H1 (cell line): ENCODE measurements around the gene PRDX5. TPM values are rescaled to one million over a fixed set of nuclear protein-coding genes. Genes with fewer than 3 reads are reported as not detected.

Experiments used
- CTCF ChIA-PET: fragments of 300-600 bp; sonication (Branson Sonifier 250); formaldehyde crosslinking; loops from one replicate; lab custom pipeline; 2021; ENCODE audit not compliant: partially characterized antibody; lab: Charles Lee
- POLR2A ChIA-PET: fragments of 300-600 bp; sonication (Branson Sonifier 250); formaldehyde crosslinking; loops from one replicate; lab custom pipeline; 2021; ENCODE audit warnings: inconsistent platforms; ENCODE audit not compliant: partially characterized antibody; lab: Charles Lee
- DNase-seq, 2 experiments: peaks; one replicate each; pipeline versions ENCODE4 v3.0.0 to v3.0.0-alpha.2; 2010 to 2022; ENCODE audit warnings: low spot score in 2 of 2, low read depth in 1 of 2, mixed read lengths in 1 of 2
- FAIRE-seq: peaks from 2 replicates; lab custom pipeline; 2011; peaks lifted over from hg19 to GRCh38; lab: Jason Lieb, UNC
- H2AFZ ChIP-seq: 2 replicates; pipeline ENCODE4 v1.8.1; 2012; ENCODE audit warnings: low read length, inconsistent platforms
- H2AK5ac ChIP-seq: 2 replicates; pipeline ENCODE4 v1.6.1; 2013; ENCODE audit warnings: low read depth, low read length
- H2BK120ac ChIP-seq: replicated peaks from 2 replicates; pipeline ENCODE3; 2013; ENCODE audit warnings: low read depth, low read length, inconsistent platforms
- H2BK12ac ChIP-seq: 2 replicates; pipeline ENCODE4 v1.6.1; 2013; ENCODE audit warnings: low read depth, low read length
- H2BK15ac ChIP-seq: 2 replicates; pipeline ENCODE4 v1.6.1; 2013; ENCODE audit warnings: low read length
- H2BK20ac ChIP-seq: 2 replicates; pipeline ENCODE4 v1.6.1; 2013; ENCODE audit warnings: low read length
- H2BK5ac ChIP-seq: 2 replicates; pipeline ENCODE4 v1.6.1; 2013; ENCODE audit warnings: low read depth, low read length
- H3K14ac ChIP-seq: 2 replicates; pipeline ENCODE4 v1.6.1; 2013; ENCODE audit warnings: inconsistent platforms; ENCODE audit not compliant: insufficient read length
- H3K18ac ChIP-seq: 2 replicates; pipeline ENCODE4 v1.6.1; 2013; ENCODE audit warnings: low read length; ENCODE audit errors: extremely low read depth
- H3K23ac ChIP-seq: 2 replicates; pipeline ENCODE4 v1.6.1; 2013; ENCODE audit warnings: inconsistent platforms; ENCODE audit not compliant: insufficient read length
- H3K23me2 ChIP-seq: 2 replicates; pipeline ENCODE4 v1.6.1; 2013; ENCODE audit warnings: low read depth, low read length
- H3K27ac ChIP-seq: 2 replicates; pipeline ENCODE4 v1.6.1; 2011; ENCODE audit warnings: low read depth, low read length, inconsistent platforms
- H3K27me3 ChIP-seq, 4 experiments: replicated peaks in 1 of 4; 1 replicate in 1 of 4; 2 replicates in 3 of 4; pipeline versions ENCODE4 v1.6.1 to v1.8.1; 2011 to 2013; ENCODE audit warnings: low read length in 3 of 4, mild to moderate bottlenecking in 3 of 4, inconsistent platforms in 2 of 4, mixed read lengths in 2 of 4, moderate library complexity in 1 of 4; ENCODE audit not compliant: control insufficient read depth in 3 of 4, insufficient read depth in 3 of 4; ENCODE audit errors: extremely low read depth in 1 of 4
- H3K36me3 ChIP-seq, 4 experiments: 2 replicates each; pipeline versions ENCODE4 v1.6.1 to v1.8.1; 2011 to 2013; ENCODE audit warnings: mild to moderate bottlenecking in 4 of 4, low read length in 3 of 4, moderate library complexity in 2 of 4, control low read depth in 1 of 4, inconsistent platforms in 1 of 4; ENCODE audit not compliant: insufficient read depth in 4 of 4, control insufficient read depth in 2 of 4
- H3K4ac ChIP-seq: replicated peaks from 2 replicates; pipeline ENCODE3; 2013; ENCODE audit warnings: low read length, low read depth, mixed read lengths, inconsistent platforms; ENCODE audit not compliant: insufficient read length
- H3K4me1 ChIP-seq, 4 experiments: replicated peaks in 1 of 4; 1 replicate in 1 of 4; 2 replicates in 3 of 4; pipeline versions ENCODE4 v1.6.1 to v1.8.1; 2011 to 2013; ENCODE audit warnings: low read length in 3 of 4, inconsistent platforms in 2 of 4, mixed read lengths in 1 of 4; ENCODE audit not compliant: insufficient read depth in 4 of 4, control insufficient read depth in 3 of 4
- H3K4me2 ChIP-seq, 2 experiments: 2 replicates each; pipeline versions ENCODE4 v1.6.1 to v1.8.1; 2011 to 2013; ENCODE audit warnings: low read depth in 2 of 2, low read length in 2 of 2, control low read depth in 1 of 2, inconsistent platforms in 1 of 2, mild to moderate bottlenecking in 1 of 2; ENCODE audit not compliant: insufficient read depth in 1 of 2
- H3K4me3 ChIP-seq, 4 experiments: fragments of 200-600, 300-600 bp in 1 of 4; sonication (generic), shearing (Covaris generic), sonication (Bioruptor Twin) in 1 of 4; 2 replicates each; pipeline versions ENCODE4 v1.5.1 to v1.8.1; 2011 to 2016; ENCODE audit warnings: low read length in 4 of 4, low read depth in 3 of 4, control low read depth in 2 of 4, inconsistent platforms in 2 of 4, mild to moderate bottlenecking in 2 of 4, mixed read lengths in 1 of 4, moderate library complexity in 1 of 4; ENCODE audit not compliant: insufficient read depth in 2 of 4; ENCODE audit errors: extremely low read depth in 1 of 4
- H3K56ac ChIP-seq: replicated peaks from 2 replicates; pipeline ENCODE3; 2013; ENCODE audit warnings: low read depth, mild to moderate bottlenecking, mixed read lengths, low read length, inconsistent platforms; ENCODE audit not compliant: insufficient read length
- H3K79me1 ChIP-seq: 2 replicates; pipeline ENCODE4 v1.6.1; 2013; ENCODE audit warnings: low read depth, low read length, control low read depth
- H3K79me2 ChIP-seq, 2 experiments: 2 replicates each; pipeline versions ENCODE4 v1.6.1 to v1.8.1; 2012 to 2013; ENCODE audit warnings: low read length in 2 of 2, mild to moderate bottlenecking in 2 of 2, inconsistent platforms in 1 of 2; ENCODE audit not compliant: insufficient read depth in 2 of 2, control insufficient read depth in 1 of 2
- H3K9ac ChIP-seq, 4 experiments: replicated peaks in 1 of 4; 1 replicate in 1 of 4; 2 replicates in 3 of 4; pipeline versions ENCODE4 v1.6.1 to v1.8.1; 2011 to 2013; ENCODE audit warnings: low read depth in 3 of 4, low read length in 3 of 4, control low read depth in 2 of 4, mild to moderate bottlenecking in 2 of 4, moderate library complexity in 2 of 4, inconsistent platforms in 1 of 4; ENCODE audit errors: extremely low read depth in 1 of 4
- H3K9me3 ChIP-seq, 2 experiments: 2 replicates each; pipeline versions ENCODE4 v1.6.1 to v1.8.1; 2012 to 2013; ENCODE audit warnings: mild to moderate bottlenecking in 2 of 2, moderate library complexity in 2 of 2, control low read depth in 1 of 2, inconsistent platforms in 1 of 2, low read depth in 1 of 2, low read length in 1 of 2, mixed read lengths in 1 of 2; ENCODE audit not compliant: insufficient read depth in 2 of 2
- H4K20me1 ChIP-seq, 2 experiments: replicated peaks in 1 of 2; 2 replicates each; pipeline versions ENCODE3 to v1.8.1; 2011 to 2013; ENCODE audit warnings: inconsistent platforms in 2 of 2, low read length in 2 of 2, mild to moderate bottlenecking in 1 of 2; ENCODE audit not compliant: insufficient read depth in 2 of 2, control insufficient read depth in 1 of 2
- H4K5ac ChIP-seq: 2 replicates; pipeline ENCODE4 v1.6.1; 2013; ENCODE audit warnings: low read length, low read depth, mixed read lengths, inconsistent platforms; ENCODE audit not compliant: insufficient read length
- H4K8ac ChIP-seq: 2 replicates; pipeline ENCODE4 v1.8.0; 2013; ENCODE audit warnings: mild to moderate bottlenecking, moderate library complexity, low read length, inconsistent platforms; ENCODE audit not compliant: insufficient read depth; ENCODE audit errors: extremely low read depth
- H4K91ac ChIP-seq: replicated peaks from 2 replicates; pipeline ENCODE3; 2013; ENCODE audit warnings: low read length, mixed read lengths, inconsistent platforms; ENCODE audit not compliant: insufficient read length
- EZH2 ChIP-seq: fragments of 200-600 bp; sonication (generic); IDR thresholded peaks from 2 replicates; pipeline ENCODE4 v1.7.1; 2012; ENCODE audit warnings: low read depth, mild to moderate bottlenecking, moderate library complexity, low read length, inconsistent platforms; ENCODE audit not compliant: severe bottlenecking
- KDM4A ChIP-seq: IDR thresholded peaks from one replicate; pipeline ENCODE4 v1.7.1; 2012; ENCODE audit warnings: low read depth, mild to moderate bottlenecking, moderate library complexity, low read length, inconsistent platforms; ENCODE audit not compliant: severe bottlenecking
- RAD21 ChIP-seq, 2 experiments: IDR thresholded peaks in 1 of 2; conservative IDR thresholded peaks in 1 of 2; 2 replicates each; pipeline ENCODE4 v1.6.1; 2011; ENCODE audit warnings: low read depth in 2 of 2, low read length in 2 of 2, improper control_type of control experiment in 1 of 2, inconsistent platforms in 1 of 2, mild to moderate bottlenecking in 1 of 2, moderate library complexity in 1 of 2
- SUZ12 ChIP-seq: fragments of 200-600 bp; sonication (generic); IDR thresholded peaks from 2 replicates; pipeline ENCODE4 v1.6.1; 2012; ENCODE audit warnings: mild to moderate bottlenecking, inconsistent platforms, low read length, moderate library complexity, mixed read lengths
- WGBS, 2 experiments: shearing (Covaris generic) in 1 of 2; methylation state at CpG; one replicate each; pipeline versions ENCODE4 v1.1.6 to v1.1.7; 2013 to 2015; ENCODE audit warnings: low lambda C conversion rate in 2 of 2, mixed read lengths in 2 of 2, inconsistent platforms in 1 of 2, low coverage in 1 of 2, missing lambda C conversion rate in 1 of 2; ENCODE audit not compliant: insufficient replicate concordance in 2 of 2, insufficient coverage in 1 of 2, insufficient read length in 1 of 2; ENCODE audit errors: extremely low coverage in 1 of 2, missing lambda C conversion rate in 1 of 2; 5-methylcytosine and 5-hydroxymethylcytosine counted together
- polyA plus RNA-seq, 7 experiments: library from polyadenylated mRNA; depleted of rRNA in 3 of 7; stranded (reverse) in 5 of 7; unstranded in 2 of 7; fragments of >200 nt in 5 of 7; fragments of 200-250 nt in 2 of 7; gene quantifications; 1 replicate in 5 of 7; 2 replicates in 1 of 7; 4 replicates in 1 of 7; pipeline versions ENCODE4 v1.2.1 to v1.2.3, GENCODE V29; 2011 to 2013; ENCODE audit warnings: missing spikeins in 2 of 7, mixed read lengths in 2 of 7
- total RNA-seq: library from RNA; stranded (reverse); fragmentation: NEBNext Ultra II Directional; extraction: Animal tissue kit (Norgen Biotek cat#: 25700); gene quantifications from 2 replicates; pipeline ENCODE4 v1.2.1, GENCODE V29; 2021

Gene PRDX5
- total and polyA plus RNA-seq, 2 of the 8 experiments (the other 6 are each of a cell fraction or from before 2014, with no cell fraction given) = 201 to 582 TPM

- peaks cover 3 to 27% (median 18%) of the 10 kb centered on the region in 4 experiments; a peak in 6 of 7 replicates for H3K4me1 ChIP-seq
- no peak overlapping the region for H2BK5ac ChIP-seq
- peaks cover 0 to 16% of the 10 kb centered on the region in 2 experiments for H4K20me1 ChIP-seq
- DNase-seq (peak in 1 of 2 experiments; percentile 69), FAIRE-seq (no peak)
- WGBS, 2 experiments = 17% methylated on average over 17 of the region's 60 CpGs; no CpG with 5 or more reads in 1 of the 2 experiments
- H3K9me3 ChIP-seq = no peaks in the 10 kb centered on the region; a peak in 1 of 4 replicates
- H2BK20ac ChIP-seq = no peak overlapping the region
- no peak overlapping the region for H2BK120ac ChIP-seq
- H4K5ac ChIP-seq = no peak overlapping the region
- no peak overlapping the region for H3K23ac ChIP-seq
- no peak overlapping the region for H3K18ac ChIP-seq
- H4K91ac ChIP-seq = no peak overlapping the region
- H2BK12ac ChIP-seq = no peak overlapping the region
- ChIA-PET CTCF (interaction anchor here (0.6 to 1.3 kb wide), 6 partner anchors 44 to 85 kb away, joined by 3 to 4 read pairs (median 4); no protein-coding TSS in a partner anchor), POLR2A (interaction anchor here (0.7 to 1.6 kb wide), 2 partner anchors 10 to 48 kb away, joined by 3 read pairs; partner anchors contain the start of gene PLCB3)
- no peak overlapping the region for H3K27ac ChIP-seq
- no peak overlapping the region for H2BK15ac ChIP-seq
- no peak overlapping the region for H3K9ac ChIP-seq
- H3K79me1 ChIP-seq = no peaks in the 10 kb centered on the region
- H3K14ac ChIP-seq = no peak overlapping the region
- peak overlapping the region; percentile 59 to 66 for H3K4me2 ChIP-seq
- no peak overlapping the region for H2AFZ ChIP-seq
- no peaks in the 10 kb centered on the region; a peak in 1 of 8 replicates for H3K36me3 ChIP-seq
- H4K8ac ChIP-seq = peak overlapping the region; percentile 75
- H3K4me3 ChIP-seq = peak overlapping the region; percentile 4 to 49 (median 10); a peak in 6 of 8 replicates
- H3K56ac ChIP-seq = no peak overlapping the region
- H3K4ac ChIP-seq = no peak overlapping the region
- H3K23me2 ChIP-seq = peaks cover 7% of the 10 kb centered on the region; the same call in 1 of the 2 replicates
- TF ChIP-seq EZH2 (peak; percentile 98), RAD21 (IDR thresholded peaks at IDR 0.05 in 1 of 2, conservative IDR thresholded peaks at IDR 0.05 in 1 of 2; ENCODE audit: low read depth in 2 of 2, low read length in 2 of 2) (no peak), KDM4A (peak; percentile 29), SUZ12 (peak; percentile 96)
- peaks cover 57 to 83% (median 70%) of the 10 kb centered on the region in 4 experiments for H3K27me3 ChIP-seq
- H3K79me2 ChIP-seq = no peaks in the 10 kb centered on the region
- no peak overlapping the region for H2AK5ac ChIP-seq
These were observed 18.7 kb upstream of the PRDX5 start for GRCh38 chr11:64298966-64299846.
